DOHH2 (cell line): ENCODE measurements around the gene FIZ1.
A peak's percentile ranks its signal among the peaks of the same experiment; 100 is the strongest.

Experiments used
- H3F3A ChIP-seq: fragments of 200-600 bp; sonication (generic), shearing (Covaris generic); 2 replicates; pipeline ENCODE4 v1.6.0; 2016; ENCODE audit warnings: antibody characterized with exemption, mild to moderate bottlenecking; ENCODE audit not compliant: control insufficient read depth, insufficient read depth
- H3K27ac ChIP-seq: fragments of 200-600 bp; sonication (generic); 2 replicates; pipeline ENCODE4 v1.5.1; 2014; ENCODE audit warnings: low read depth, mild to moderate bottlenecking, low read length, moderate library complexity
- H3K27me3 ChIP-seq: fragments of 200-600 bp; sonication (generic); 2 replicates; pipeline ENCODE4 v1.6.1; 2014; ENCODE audit warnings: mild to moderate bottlenecking, low read length, mixed read lengths; ENCODE audit not compliant: control insufficient read depth
- H3K36me3 ChIP-seq: fragments of 200-600 bp; sonication (generic); 2 replicates; pipeline ENCODE4 v1.6.1; 2014; ENCODE audit warnings: mild to moderate bottlenecking, low read length, moderate library complexity, mixed read lengths; ENCODE audit not compliant: control insufficient read depth
- H3K4me1 ChIP-seq: fragments of 200-600 bp; sonication (generic); 2 replicates; pipeline ENCODE4 v1.6.1; 2014; ENCODE audit warnings: mild to moderate bottlenecking, low read length, mixed read lengths; ENCODE audit not compliant: control insufficient read depth
- H3K4me2 ChIP-seq: fragments of 200-600 bp; sonication (generic); 2 replicates; pipeline ENCODE4 v1.6.0; 2014; ENCODE audit warnings: mild to moderate bottlenecking, low read length, moderate library complexity
- H3K4me3 ChIP-seq: fragments of 200-600 bp; sonication (generic); 2 replicates; pipeline ENCODE4 v1.5.1; 2014; ENCODE audit warnings: mild to moderate bottlenecking, low read length, mixed read lengths
- H3K79me2 ChIP-seq: fragments of 200-600 bp; sonication (generic); 2 replicates; pipeline ENCODE4 v1.6.1; 2014; ENCODE audit warnings: mild to moderate bottlenecking, low read length, mixed read lengths; ENCODE audit not compliant: control insufficient read depth
- H3K9me2 ChIP-seq: fragments of 200-600 bp; sonication (generic); replicated peaks from 2 replicates; pipeline ENCODE4 v1.6.1; 2014; ENCODE audit warnings: mild to moderate bottlenecking, low read length, mixed read lengths; ENCODE audit not compliant: control insufficient read depth
- H3K9me3 ChIP-seq: fragments of 200-600 bp; sonication (generic); 2 replicates; pipeline ENCODE4 v1.6.1; 2014; ENCODE audit warnings: antibody characterized with exemption, low read length, mixed read lengths; ENCODE audit not compliant: control insufficient read depth, insufficient read depth
- H4K20me1 ChIP-seq: fragments of 200-600 bp; sonication (generic); 2 replicates; pipeline ENCODE4 v1.6.0; 2014; ENCODE audit warnings: low read depth, mild to moderate bottlenecking, antibody characterized with exemption, low read length, moderate library complexity; ENCODE audit not compliant: control insufficient read depth, insufficient read depth
- CTCF ChIP-seq: fragments of 200-600 bp; sonication (generic); IDR thresholded peaks from one replicate; pipeline ENCODE4 v1.5.1; 2014; ENCODE audit warnings: antibody characterized with exemption, mild to moderate bottlenecking, low read depth, low read length; ENCODE audit not compliant: poor library complexity, severe bottlenecking
- EZH2phosphoT487 ChIP-seq: fragments of 200-600 bp; sonication (generic); IDR thresholded peaks from 2 replicates; pipeline ENCODE4 v1.6.1; 2017; ENCODE audit warnings: borderline replicate concordance, mild to moderate bottlenecking, antibody characterized with exemption, low read length, moderate library complexity, mixed read lengths

Gene FIZ1

GRCh38 chr19:55599468-55599841 is at the start of gene FIZ1:
FIZ1 (minus strand) TSS chr19:55599517; CDS start chr19:55597865, 1,652 bp downstream.
- Histone ChIP-seq H3K4me3 (peak within 1 kb of the TSS; percentile 84), H3K36me3 (peaks cover 33% of the 10 kb centered on the region), H3K4me1 (peaks cover 33% of the 10 kb centered on the region), H3K27ac (peak within 1 kb of the TSS; percentile 88), H3K4me2 (peak within 1 kb of the TSS; percentile 84), H3K9me2 (no peaks in the 10 kb centered on the region), H3K79me2 (peaks cover 9% of the 10 kb centered on the region), H3K9me3 (no peaks in the 10 kb centered on the region), H3K27me3 (no peaks in the 10 kb centered on the region), H4K20me1 (no peaks in the 10 kb centered on the region), H3F3A (peaks cover 13% of the 10 kb centered on the region)
- TF ChIP-seq CTCF (no peak), EZH2phosphoT487 (no peak)

- TF ChIP-seq EZH2phosphoT487 (no peak), CTCF (no peak)
- peaks cover 72% of the 10 kb centered on the region for H3K79me2 ChIP-seq
- no peaks in the 10 kb centered on the region for H3K9me2 ChIP-seq
- peak overlapping the region; percentile 87 for H3K4me2 ChIP-seq
- H3K27ac ChIP-seq: peak overlapping the region; percentile 99
- H3K27me3 ChIP-seq: no peaks in the 10 kb centered on the region
- H3K4me3 ChIP-seq: peak overlapping the region; percentile 94
- H4K20me1 ChIP-seq: no peaks in the 10 kb centered on the region
- peaks cover 25% of the 10 kb centered on the region for H3F3A ChIP-seq
- H3K36me3 ChIP-seq: peaks cover 86% of the 10 kb centered on the region
- no peaks in the 10 kb centered on the region for H3K9me3 ChIP-seq
- H3K4me1 ChIP-seq: peaks cover 57% of the 10 kb centered on the region
Measured at GRCh38 chr19:55648585-55649267, 49.4 kb upstream of the FIZ1 start.

- Histone ChIP-seq H3K4me3 (peak within 1 kb of the TSS; percentile 94), H3K4me2 (peak within 1 kb of the TSS; percentile 87), H3K9me3 (no peaks in the 10 kb centered on the region), H3K79me2 (peaks cover 79% of the 10 kb centered on the region), H3K27me3 (no peaks in the 10 kb centered on the region), H4K20me1 (no peaks in the 10 kb centered on the region), H3K9me2 (no peaks in the 10 kb centered on the region), H3F3A (peaks cover 25% of the 10 kb centered on the region), H3K4me1 (peaks cover 55% of the 10 kb centered on the region), H3K36me3 (peaks cover 88% of the 10 kb centered on the region), H3K27ac (peak within 1 kb of the TSS; percentile 99)
- no peak for TF ChIP-seq CTCF
- TF ChIP-seq EZH2phosphoT487: no peak
Measured at GRCh38 chr19:55647732-55648584, 48.6 kb upstream of the FIZ1 start, which contains the start of gene CCDC106. CCDC106 (plus strand) TSS chr19:55648212; CDS start chr19:55649047, 835 bp downstream.
